Esophagus (tissue), 2 donors: ENCODE measurements around the gene USP36. TPM values are rescaled to one million over a fixed set of nuclear protein-coding genes. Genes with fewer than 3 reads are reported as not detected.

ENCODE experiments used
- H3K27ac ChIP-seq, 2 donors: one replicate each; pipeline ENCODE4 v1.5.1; 2013; ENCODE audit warnings: low read depth in 2 of 2, mild to moderate bottlenecking in 2 of 2, inconsistent platforms in 1 of 2, low read length in 1 of 2, moderate library complexity in 1 of 2
- H3K27me3 ChIP-seq, 2 donors: one replicate each; pipeline ENCODE4 v1.6.1; 2013; ENCODE audit warnings: low read length in 2 of 2, control low read depth in 1 of 2, mild to moderate bottlenecking in 1 of 2; ENCODE audit not compliant: insufficient read depth in 2 of 2, control insufficient read depth in 1 of 2
- H3K36me3 ChIP-seq, 2 donors: one replicate each; pipeline ENCODE4 v1.6.1; 2013; ENCODE audit warnings: low read length in 1 of 2; ENCODE audit not compliant: control insufficient read depth in 2 of 2, insufficient read depth in 2 of 2
- H3K4me1 ChIP-seq, 2 donors: one replicate each; pipeline ENCODE4 v1.6.1; 2013; ENCODE audit warnings: low read length in 1 of 2; ENCODE audit not compliant: control insufficient read depth in 2 of 2, insufficient read depth in 2 of 2
- H3K4me3 ChIP-seq, 2 donors: one replicate each; pipeline ENCODE4 v1.5.1; 2013; ENCODE audit warnings: low read length in 2 of 2, mild to moderate bottlenecking in 2 of 2, low read depth in 1 of 2, moderate library complexity in 1 of 2
- H3K9me3 ChIP-seq, 2 donors: one replicate each; pipeline ENCODE4 v1.6.1; 2013; ENCODE audit warnings: mild to moderate bottlenecking in 2 of 2, low read depth in 1 of 2, low read length in 1 of 2, moderate library complexity in 1 of 2; ENCODE audit not compliant: control insufficient read depth in 2 of 2, insufficient read depth in 1 of 2
- WGBS, 2 donors: extraction: QIAGEN DNeasy Blood & Tissue Kit; methylation state at CpG; one replicate each; pipeline ENCODE4 v1.1.7; 2013; 5-methylcytosine and 5-hydroxymethylcytosine counted together
- polyA plus RNA-seq, 2 donors: library from polyadenylated mRNA; stranded (reverse); fragments of 200-250 nt; gene quantifications; one replicate each; pipeline ENCODE4 v1.2.3, GENCODE V29; 2013
- donor health status: healthy with polysubstance abuse.
- donor health status: Bipolar disorder and iron deficiency.

USP36 gene
- polyA plus RNA-seq, 2 donors: 17.0 to 17.6 TPM

- WGBS, 2 donors: 57 to 66% methylated on average over 10 of the region's 10 CpGs
- H3K4me1 ChIP-seq: peaks cover 2 to 8% of the 10 kb centered on the region in 2 donors
- no peak overlapping the region for H3K27ac ChIP-seq
- no peaks in the 10 kb centered on the region for H3K27me3 ChIP-seq
- no peaks in the 10 kb centered on the region for H3K9me3 ChIP-seq
- H3K36me3 ChIP-seq: no peaks in the 10 kb centered on the region
- no peak overlapping the region for H3K4me3 ChIP-seq
Measured at GRCh38 chr17:78842881-78843565, 2.4 kb upstream of the USP36 start.

DNA sequence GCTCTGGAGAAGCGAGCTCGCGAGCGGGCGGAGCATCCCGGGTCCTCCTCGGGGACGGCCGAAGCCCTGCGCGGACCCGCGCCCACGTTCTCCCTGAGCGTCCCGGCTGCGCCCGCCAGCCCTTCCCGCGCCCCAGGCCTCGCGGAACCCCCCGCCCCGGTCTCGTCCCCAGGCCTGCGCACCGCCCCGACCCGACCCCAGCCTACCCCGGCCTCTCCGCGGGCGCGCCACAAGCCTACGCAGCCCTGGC, 159 bp downstream of the USP36 start:
- Histone ChIP-seq H3K27ac (peak overlapping the region; percentile 97 to 99), H3K9me3 (no peaks in the 10 kb centered on the region), H3K36me3 (peaks cover 2 to 15% of the 10 kb centered on the region in 2 donors), H3K4me1 (peaks cover 2 to 13% of the 10 kb centered on the region in 2 donors), H3K27me3 (no peaks in the 10 kb centered on the region), H3K4me3 (peak overlapping the region; percentile 62 to 81)
- WGBS, 2 donors: 1% methylated on average over 26 to 35 of the region's 35 CpGs

- peak overlapping the region; percentile 62 to 81 for H3K4me3 ChIP-seq
- H3K9me3 ChIP-seq: no peaks in the 10 kb centered on the region
- H3K36me3 ChIP-seq: peaks cover 2 to 20% of the 10 kb centered on the region in 2 donors
- no peaks in the 10 kb centered on the region for H3K27me3 ChIP-seq
- 1% methylated on average over 68 to 73 of the region's 73 CpGs for WGBS, 2 donors
- H3K27ac ChIP-seq: peak overlapping the region; percentile 97 to 99
- peaks cover 2 to 13% of the 10 kb centered on the region in 2 donors for H3K4me1 ChIP-seq
Measured at GRCh38 chr17:78839762-78840529, 668 bp downstream of the USP36 start.

- H3K27me3 ChIP-seq: no peaks in the 10 kb centered on the region
- peaks cover 2 to 25% of the 10 kb centered on the region in 2 donors for H3K36me3 ChIP-seq
- peaks cover 2 to 13% of the 10 kb centered on the region in 2 donors for H3K4me1 ChIP-seq
- peak overlapping the region; percentile 97 to 99 for H3K27ac ChIP-seq
- WGBS, 2 donors: 10 to 11% methylated on average over 11 of the region's 11 CpGs
- H3K9me3 ChIP-seq: no peaks in the 10 kb centered on the region
- H3K4me3 ChIP-seq: peak overlapping the region; percentile 62 to 81
Measured at GRCh38 chr17:78839235-78839761, 1.3 kb downstream of the USP36 start.

- Histone ChIP-seq H3K9me3 (no peaks in the 10 kb centered on the region), H3K4me3 (no peak overlapping the region), H3K4me1 (peaks cover 2 to 13% of the 10 kb centered on the region in 2 donors), H3K27me3 (no peaks in the 10 kb centered on the region), H3K27ac (no peak overlapping the region), H3K36me3 (peaks cover 2 to 27% of the 10 kb centered on the region in 2 donors)
- 67 to 71% methylated on average over 22 of the region's 22 CpGs for WGBS, 2 donors
Measured at GRCh38 chr17:78838574-78839005, 2.0 kb downstream of the USP36 start.

GRCh38 chr17:78836420-78837021, 4.1 kb downstream of the USP36 start:
- H3K4me3 ChIP-seq: no peak overlapping the region
- 70 to 76% methylated on average over 5 of the region's 5 CpGs for WGBS, 2 donors
- peaks cover 2 to 37% of the 10 kb centered on the region in 2 donors for H3K36me3 ChIP-seq
- H3K27me3 ChIP-seq: no peaks in the 10 kb centered on the region
- no peak overlapping the region for H3K27ac ChIP-seq
- peaks cover 2 to 13% of the 10 kb centered on the region in 2 donors for H3K4me1 ChIP-seq
- H3K9me3 ChIP-seq: no peaks in the 10 kb centered on the region

DNA sequence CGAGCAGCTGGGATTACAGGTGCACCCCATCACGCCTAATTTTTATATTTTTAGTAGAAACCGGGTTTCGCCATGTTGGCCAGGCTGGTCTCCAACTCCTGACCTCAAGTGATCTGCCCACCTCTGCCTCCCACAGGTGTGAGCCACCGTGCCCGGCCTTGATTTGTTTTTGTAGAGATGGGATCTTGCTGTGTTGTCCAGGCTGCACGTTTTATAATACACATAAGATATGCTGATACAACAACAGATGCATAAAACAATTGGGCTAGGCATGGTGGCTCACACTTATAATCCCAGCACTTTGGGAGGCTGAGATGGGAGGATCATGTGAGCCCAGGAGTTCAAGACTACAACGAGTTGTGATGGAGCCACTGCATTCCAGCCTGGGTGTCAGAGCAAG, 6.0 kb downstream of the USP36 start:
- peaks cover 2 to 41% of the 10 kb centered on the region in 2 donors for H3K36me3 ChIP-seq
- H3K9me3 ChIP-seq: no peaks in the 10 kb centered on the region
- no peak overlapping the region for H3K4me3 ChIP-seq
- WGBS, 2 donors: 95 to 97% methylated on average over 8 of the region's 8 CpGs
- no peak overlapping the region for H3K27ac ChIP-seq
- H3K4me1 ChIP-seq: peaks cover 2 to 10% of the 10 kb centered on the region in 2 donors
- no peaks in the 10 kb centered on the region for H3K27me3 ChIP-seq

DNA sequence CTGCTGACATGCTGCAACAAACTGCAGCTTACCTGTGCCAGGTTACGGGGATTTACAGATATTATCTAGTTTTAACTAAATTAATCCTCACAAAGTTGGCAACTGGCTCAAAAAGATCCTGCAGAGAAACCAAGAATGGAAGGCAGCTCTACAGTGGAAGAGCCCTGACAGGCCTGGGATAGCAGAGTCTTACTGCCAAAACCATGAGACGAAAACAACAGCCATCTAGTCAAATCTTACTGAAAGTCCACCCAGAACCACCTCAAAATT, 8.1 kb downstream of the USP36 start:
- no peak overlapping the region for H3K4me3 ChIP-seq
- no peaks in the 10 kb centered on the region for H3K9me3 ChIP-seq
- H3K36me3 ChIP-seq: peaks cover 2 to 51% of the 10 kb centered on the region in 2 donors
- WGBS, 2 donors: 58 to 74% methylated on average over 2 of the region's 2 CpGs
- no peak overlapping the region for H3K27ac ChIP-seq
- H3K27me3 ChIP-seq: no peaks in the 10 kb centered on the region
- H3K4me1 ChIP-seq: peaks cover 0 to 4% of the 10 kb centered on the region in 2 donors

DNA sequence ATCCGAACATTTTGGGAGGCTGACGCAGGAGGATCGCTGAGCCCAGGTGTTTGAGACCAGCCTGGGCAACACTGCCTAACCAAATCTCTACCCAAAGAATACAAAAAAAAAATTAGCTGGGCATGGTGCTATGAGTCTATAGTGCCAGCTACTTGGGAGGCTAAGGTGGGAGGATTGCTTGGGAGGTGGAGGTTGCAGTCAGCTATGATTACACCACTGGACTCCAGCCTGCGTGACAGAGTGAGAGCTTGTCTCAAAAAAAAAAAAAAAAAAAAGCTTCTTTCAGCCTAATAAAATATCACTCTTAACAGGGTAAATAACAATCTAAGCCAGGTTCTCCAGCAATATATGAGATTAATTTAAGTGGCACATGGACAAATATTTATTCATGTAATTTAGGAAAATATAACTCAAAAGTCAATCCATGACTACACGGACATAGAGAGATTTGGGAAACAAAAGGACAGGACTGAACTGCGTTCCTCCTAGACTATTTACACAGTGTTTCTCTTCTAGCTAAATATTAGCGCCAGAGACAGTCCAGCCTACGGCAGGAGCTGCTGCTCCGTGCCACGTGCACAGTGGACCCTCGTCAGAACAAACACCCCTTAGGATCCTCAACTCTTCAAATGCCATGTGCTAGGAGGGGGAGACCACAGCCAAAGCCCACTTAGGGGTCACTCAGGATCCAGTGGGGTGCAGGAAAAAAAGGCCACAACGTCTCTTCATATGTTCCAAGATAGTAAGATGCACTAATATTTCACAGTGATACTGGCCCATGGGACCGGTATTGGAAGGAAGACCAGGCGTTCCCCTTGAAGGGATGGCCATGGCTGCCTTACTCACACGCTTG, 8.7 kb downstream of the USP36 start:
- Histone ChIP-seq H3K27me3 (no peaks in the 10 kb centered on the region), H3K4me3 (no peak overlapping the region), H3K9me3 (no peaks in the 10 kb centered on the region), H3K4me1 (peaks cover 0 to 4% of the 10 kb centered on the region in 2 donors), H3K36me3 (peaks cover 8 to 50% of the 10 kb centered on the region in 2 donors), H3K27ac (no peak overlapping the region)
- WGBS, 2 donors: 72 to 73% methylated on average over 15 of the region's 15 CpGs
